ENCODE measurements around the gene CADM2.
A peak's percentile ranks its signal among the peaks of the same experiment; 100 is the strongest.
"Not testable (repeated sequence)": the region's sequence is repeated elsewhere in the genome, so short reads cannot be mapped to it uniquely, and the experiment has no call there.

CADM2 gene

DNA sequence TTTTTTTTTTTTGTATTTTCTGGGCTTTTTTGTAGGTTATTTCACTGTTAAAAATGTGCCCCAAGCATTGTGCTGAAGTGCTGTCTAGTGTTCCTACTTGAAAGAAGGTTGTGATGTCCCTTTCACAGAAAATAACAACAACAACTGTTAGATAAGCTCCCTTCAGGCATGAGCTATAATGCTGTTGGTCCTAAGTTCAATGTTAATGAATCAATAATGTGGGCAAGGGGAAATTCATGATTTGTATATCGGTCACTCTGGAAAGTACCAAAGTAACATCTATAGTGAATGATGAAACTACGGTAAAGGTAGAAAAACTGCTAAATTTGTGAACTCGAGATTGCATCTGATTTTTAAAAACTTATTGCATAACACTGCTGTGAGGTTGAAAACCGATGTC, 539.4 kb downstream of the CADM2 start:
- H3K9me3 Mint-ChIP-seq: peaks cover 1 to 3% of the 10 kb centered on the region in 2 donors

DNA sequence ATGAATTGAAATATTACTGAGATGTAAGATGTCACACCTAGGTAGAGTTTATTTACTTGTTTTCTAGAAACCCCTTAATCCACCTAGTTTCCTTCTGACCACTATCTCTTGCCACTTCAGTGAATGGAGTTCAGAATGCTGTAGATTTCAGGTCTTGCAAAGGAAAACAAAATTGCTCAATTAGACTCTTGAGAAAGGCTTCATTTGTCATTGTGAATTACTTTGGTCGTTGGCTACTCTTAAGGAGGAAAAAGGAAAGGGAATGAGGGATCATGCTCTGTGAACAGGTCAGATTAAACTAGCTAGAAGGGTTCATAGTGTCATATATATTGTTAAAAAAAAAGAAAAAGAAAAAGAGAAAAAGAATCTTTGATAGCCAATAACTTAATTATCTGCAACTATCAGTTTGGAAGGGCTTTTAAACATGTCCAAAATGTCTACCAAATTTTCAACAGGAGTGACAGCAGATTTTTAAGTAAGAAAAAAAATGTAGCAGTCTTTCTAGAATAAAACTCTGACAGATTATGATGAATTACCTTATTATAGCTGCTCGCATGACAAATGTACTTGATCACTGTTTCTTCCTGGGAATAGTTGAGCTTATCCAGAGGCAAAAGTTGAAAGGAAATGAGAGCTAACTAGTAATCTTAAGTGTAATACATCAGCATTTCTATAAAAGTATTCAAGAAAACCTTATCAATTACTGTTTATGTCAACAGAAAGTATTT, 543.5 kb downstream of the CADM2 start:
- H3K9me3 Mint-ChIP-seq: peaks cover 1 to 4% of the 10 kb centered on the region in 2 donors
- H3K27me3 Mint-ChIP-seq: no peaks in the 10 kb centered on the region
- no peak overlapping the region for H3K4me3 Mint-ChIP-seq
- H3K36me3 Mint-ChIP-seq: no peaks in the 10 kb centered on the region
- ATAC-seq (replicated peaks) (no peak), DNase-seq (no peak)
- H3K4me1 Mint-ChIP-seq: no peaks in the 10 kb centered on the region
- no peak overlapping the region for H3K27ac Mint-ChIP-seq

More for the DNA sequence above, 539.4 kb downstream of the CADM2 start:
- H3K4me1 Mint-ChIP-seq: no peaks in the 10 kb centered on the region
- H3K4me3 Mint-ChIP-seq: no peak overlapping the region
- H3K36me3 Mint-ChIP-seq: no peaks in the 10 kb centered on the region
- no peak for ATAC-seq (replicated peaks)
- no peak for DNase-seq
- no peaks in the 10 kb centered on the region for H3K27me3 Mint-ChIP-seq
- H3K27ac Mint-ChIP-seq: no peak overlapping the region

DNA sequence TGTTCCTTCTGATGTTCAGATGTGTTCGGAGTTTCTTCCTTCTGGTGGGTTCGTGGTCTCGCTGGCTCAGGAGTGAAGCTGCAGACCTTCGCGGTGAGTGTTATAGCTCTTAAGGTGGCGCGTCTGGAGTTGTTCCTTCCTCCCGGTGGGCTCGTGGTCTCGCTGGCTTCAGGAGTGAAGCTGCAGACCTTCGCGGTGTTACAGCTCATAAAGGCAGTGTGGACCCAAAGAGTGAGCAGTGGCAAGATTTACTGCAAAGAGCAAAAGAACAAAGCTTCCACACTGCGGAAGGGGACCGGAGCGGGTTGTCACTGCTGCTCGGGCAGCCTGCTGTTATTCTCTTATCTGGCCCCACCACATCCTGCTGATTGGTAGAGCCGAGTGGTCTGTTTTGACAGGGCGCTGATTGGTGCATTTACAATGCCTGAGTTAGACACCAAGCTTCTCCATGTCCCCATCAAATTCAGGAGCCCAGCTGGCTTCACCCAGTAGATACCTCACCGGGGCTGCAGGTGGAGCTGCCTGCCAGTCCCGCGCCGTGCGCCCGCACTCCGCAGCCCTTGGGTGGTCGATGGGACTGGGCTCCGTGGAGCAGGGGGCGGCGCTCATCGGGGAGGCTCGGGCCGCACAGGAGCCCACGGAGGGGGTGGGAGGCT, 545.5 kb downstream of the CADM2 start:
- H3K4me1 Mint-ChIP-seq; H3K9me3 Mint-ChIP-seq; DNase-seq; H3K27me3 Mint-ChIP-seq; H3K27ac Mint-ChIP-seq; ATAC-seq (replicated peaks); H3K36me3 Mint-ChIP-seq: not testable (repeated sequence)
- H3K4me3 Mint-ChIP-seq: peak overlapping the region in 1 of 2 donors; percentile 3

DNA sequence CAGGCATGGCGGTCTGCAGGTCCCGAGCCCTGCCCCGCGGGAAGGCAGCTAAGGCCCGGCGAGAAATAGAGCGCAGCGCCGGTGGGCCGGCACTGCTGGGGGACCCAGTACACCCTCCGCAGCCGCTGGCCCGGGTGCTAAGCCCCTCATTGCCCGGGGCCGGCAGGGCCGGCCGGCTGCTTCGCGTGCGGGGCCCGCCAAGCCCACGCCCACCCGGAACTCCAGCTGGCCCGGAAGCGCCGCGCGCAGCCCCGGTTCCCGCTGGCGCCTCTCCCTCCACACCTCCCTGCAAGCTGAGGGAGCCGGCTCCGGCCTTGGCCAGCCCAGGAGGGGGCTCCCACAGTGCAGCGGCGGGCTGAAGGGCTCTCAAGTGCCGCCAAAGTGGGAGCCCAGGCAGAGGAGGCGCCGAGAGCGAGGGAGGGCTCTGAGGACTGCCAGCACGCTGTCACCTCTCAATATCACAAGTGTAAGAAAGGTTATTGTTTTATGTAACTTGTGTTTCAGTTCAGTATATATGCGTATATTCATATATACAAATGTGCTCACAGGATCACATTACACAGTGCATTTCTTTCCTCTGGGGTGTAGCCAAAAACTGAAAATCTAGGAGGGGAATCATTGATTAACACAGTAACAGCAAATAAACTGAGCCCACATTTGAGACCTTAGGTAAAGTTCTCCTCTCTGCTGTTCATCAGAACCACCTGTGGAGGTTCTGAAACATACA, 546.2 kb downstream of the CADM2 start:
- not testable (repeated sequence) for H3K9me3 Mint-ChIP-seq; DNase-seq; H3K36me3 Mint-ChIP-seq; H3K4me3 Mint-ChIP-seq; ATAC-seq (replicated peaks); H3K4me1 Mint-ChIP-seq; H3K27me3 Mint-ChIP-seq; H3K27ac Mint-ChIP-seq

DNA sequence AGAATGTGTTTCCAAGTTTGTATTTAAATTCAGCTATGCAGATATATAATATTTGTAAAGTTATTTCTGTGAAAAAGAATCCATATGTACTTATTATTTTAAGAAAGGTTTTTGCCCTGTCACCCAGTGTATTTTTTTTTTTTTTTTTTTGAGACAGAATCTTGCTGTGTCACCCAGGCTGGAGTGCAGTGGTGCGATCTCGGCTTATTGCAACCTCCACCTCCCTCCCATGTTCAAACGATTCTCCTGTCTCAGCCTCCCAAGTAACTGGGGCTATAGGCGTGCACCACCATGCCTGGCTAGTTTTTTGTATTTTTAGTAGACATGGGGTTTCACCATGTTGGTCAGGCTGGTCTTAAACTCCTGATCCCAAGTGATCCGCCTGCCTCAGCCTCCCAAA, 548.3 kb downstream of the CADM2 start:
- not testable (repeated sequence) for DNase-seq; H3K36me3 Mint-ChIP-seq; ATAC-seq (replicated peaks); H3K27me3 Mint-ChIP-seq; H3K4me1 Mint-ChIP-seq; H3K4me3 Mint-ChIP-seq; H3K9me3 Mint-ChIP-seq; H3K27ac Mint-ChIP-seq

DNA sequence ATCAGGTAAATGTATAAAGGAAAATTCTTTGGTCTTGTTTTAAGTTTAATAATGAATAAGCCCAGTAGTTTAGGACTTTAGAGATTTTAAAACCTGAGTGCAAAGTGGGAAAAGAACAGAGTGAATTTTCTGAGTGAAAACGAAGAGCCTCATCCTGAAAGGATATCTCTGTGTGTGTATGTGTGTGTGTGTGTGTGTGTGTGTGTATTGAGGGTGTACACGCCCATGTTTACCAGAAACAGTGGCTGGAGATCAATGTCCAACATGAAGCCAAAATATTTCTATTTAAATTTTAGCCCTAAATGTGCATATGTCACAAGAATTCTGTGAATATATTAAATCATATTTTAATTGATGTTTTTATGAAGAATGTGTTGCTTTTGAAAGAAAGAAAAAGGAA, 549.9 kb downstream of the CADM2 start:
- H3K9me3 Mint-ChIP-seq: peaks cover 1 to 4% of the 10 kb centered on the region in 2 donors
- ATAC-seq (replicated peaks) (no peak), DNase-seq (no peak)
- no peak overlapping the region for H3K4me3 Mint-ChIP-seq
- no peaks in the 10 kb centered on the region for H3K36me3 Mint-ChIP-seq
- no peaks in the 10 kb centered on the region for H3K4me1 Mint-ChIP-seq
- H3K27me3 Mint-ChIP-seq: no peaks in the 10 kb centered on the region
- H3K27ac Mint-ChIP-seq: no peak overlapping the region

DNA sequence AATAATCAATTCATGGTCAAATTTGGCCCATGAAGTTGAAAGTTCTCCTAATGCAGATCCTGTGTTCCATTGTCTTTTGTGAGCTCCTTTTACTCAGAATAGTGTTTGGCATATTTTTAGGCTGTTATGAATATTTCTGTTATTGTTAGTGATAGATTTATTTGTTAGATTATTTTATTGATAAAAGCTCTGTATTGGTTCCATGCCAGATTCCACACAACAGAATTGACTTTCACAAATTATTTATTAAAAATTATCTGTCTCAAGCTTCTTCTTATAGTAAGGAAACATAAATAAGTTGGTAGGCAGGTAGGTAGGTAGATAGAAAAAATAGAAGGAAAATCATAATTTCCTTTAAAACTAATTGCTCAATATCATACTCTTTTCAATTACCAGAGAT, 557.4 kb downstream of the CADM2 start:
- ATAC-seq (replicated peaks): no peak
- H3K27me3 Mint-ChIP-seq: no peaks in the 10 kb centered on the region
- no peak overlapping the region for H3K4me3 Mint-ChIP-seq
- H3K9me3 Mint-ChIP-seq: no peaks in the 10 kb centered on the region
- H3K27ac Mint-ChIP-seq: no peak overlapping the region
- DNase-seq: no peak
- H3K36me3 Mint-ChIP-seq: no peaks in the 10 kb centered on the region
- no peaks in the 10 kb centered on the region for H3K4me1 Mint-ChIP-seq

DNA sequence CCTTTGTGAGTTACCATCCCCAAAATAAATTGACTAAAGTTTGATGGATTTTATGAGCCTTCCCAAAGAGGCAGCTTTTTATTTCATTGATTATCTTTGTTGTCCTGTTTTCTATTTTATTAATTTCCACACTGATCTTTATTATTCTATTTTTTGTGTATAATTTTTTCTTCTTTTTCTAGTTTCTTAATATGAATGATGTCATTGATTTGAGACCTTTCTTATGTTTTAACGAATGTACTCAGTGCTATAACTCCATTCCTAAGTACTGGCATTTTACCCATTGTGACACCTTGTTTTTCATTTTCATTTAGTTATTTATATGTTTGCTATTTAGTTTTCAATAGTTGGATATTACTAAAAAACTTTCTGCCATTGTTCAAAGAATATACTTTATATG, 565.3 kb downstream of the CADM2 start:
- H3K4me3 Mint-ChIP-seq: no peak overlapping the region
- ATAC-seq (replicated peaks) (no peak), DNase-seq (no peak)
- H3K9me3 Mint-ChIP-seq: no peaks in the 10 kb centered on the region
- no peaks in the 10 kb centered on the region for H3K27me3 Mint-ChIP-seq
- H3K4me1 Mint-ChIP-seq: no peaks in the 10 kb centered on the region
- H3K36me3 Mint-ChIP-seq: no peaks in the 10 kb centered on the region
- no peak overlapping the region for H3K27ac Mint-ChIP-seq

DNA sequence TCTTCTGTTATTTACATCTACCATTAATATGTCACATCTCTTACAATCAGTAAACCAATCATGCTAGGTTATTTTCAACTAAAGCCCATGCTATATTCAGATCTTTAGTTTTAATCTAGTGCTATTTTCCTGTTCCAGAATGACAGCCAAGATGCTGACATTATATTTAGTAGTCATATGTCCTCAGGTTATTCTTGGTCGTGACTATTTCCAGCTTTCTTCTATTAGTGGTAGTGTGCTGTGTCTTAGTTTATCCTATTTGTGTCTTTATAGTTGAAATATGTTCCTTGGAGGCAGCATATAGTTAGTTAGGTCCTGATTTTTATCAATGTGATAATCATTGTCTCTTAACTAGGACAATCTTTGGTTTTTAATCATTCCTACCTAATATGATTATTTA, 566.5 kb downstream of the CADM2 start:
- Mint-ChIP-seq H3K9me3 (no peaks in the 10 kb centered on the region), H3K4me1 (no peaks in the 10 kb centered on the region), H3K27me3 (no peaks in the 10 kb centered on the region), H3K27ac (no peak overlapping the region), H3K4me3 (no peak overlapping the region), H3K36me3 (no peaks in the 10 kb centered on the region)
- DNase-seq: no peak
- no peak for ATAC-seq (replicated peaks)

DNA sequence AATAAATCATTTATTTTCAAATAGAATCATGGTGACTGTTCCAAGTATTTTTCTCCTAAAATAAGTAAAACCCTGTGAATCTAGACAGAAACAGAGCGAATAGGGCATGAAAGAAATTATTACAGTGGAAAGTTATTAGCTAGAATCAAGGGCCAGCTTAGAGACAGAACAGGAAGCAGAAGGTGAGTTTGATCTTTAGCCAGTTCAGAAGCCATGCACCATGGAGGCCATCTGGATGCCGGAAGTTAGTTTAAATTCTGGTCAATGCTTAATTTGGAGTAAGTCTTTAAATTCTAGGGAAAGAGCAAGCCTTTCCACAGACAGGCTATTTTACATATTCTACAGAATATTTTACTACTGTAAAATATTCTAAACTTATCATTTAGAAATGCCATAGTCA, 574.8 kb downstream of the CADM2 start:
- H3K36me3 Mint-ChIP-seq: no peaks in the 10 kb centered on the region
- peaks cover 0 to 2% of the 10 kb centered on the region in 2 donors for H3K9me3 Mint-ChIP-seq
- DNase-seq (no peak), ATAC-seq (replicated peaks) (no peak)
- no peak overlapping the region for H3K4me3 Mint-ChIP-seq
- H3K4me1 Mint-ChIP-seq: no peaks in the 10 kb centered on the region
- H3K27me3 Mint-ChIP-seq: no peaks in the 10 kb centered on the region
- no peak overlapping the region for H3K27ac Mint-ChIP-seq

DNA sequence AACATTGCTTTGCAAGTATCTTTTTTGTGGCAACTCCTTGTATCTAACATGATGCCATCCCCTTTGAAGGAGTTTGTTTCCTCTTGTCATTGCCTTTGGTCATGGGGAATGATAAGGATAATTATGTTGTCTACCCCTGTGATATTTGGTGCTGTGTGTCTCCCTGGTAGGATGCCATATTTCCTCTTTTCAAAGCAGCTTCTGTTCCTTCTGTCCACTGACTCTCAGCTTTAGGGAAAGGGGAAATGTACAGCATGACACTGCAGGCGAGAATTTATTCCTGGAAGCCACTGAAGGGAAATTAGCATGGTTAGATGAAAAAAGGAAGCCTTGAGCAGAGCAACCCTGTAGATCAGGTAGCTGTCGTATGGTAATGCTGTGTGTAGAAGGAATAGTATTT, 576.7 kb downstream of the CADM2 start:
- Mint-ChIP-seq H3K4me1 (no peaks in the 10 kb centered on the region), H3K27ac (no peak overlapping the region), H3K9me3 (peaks cover 0 to 2% of the 10 kb centered on the region in 2 donors), H3K36me3 (no peaks in the 10 kb centered on the region), H3K27me3 (no peaks in the 10 kb centered on the region), H3K4me3 (no peak overlapping the region)
- DNase-seq: no peak
- no peak for ATAC-seq (replicated peaks)

DNA sequence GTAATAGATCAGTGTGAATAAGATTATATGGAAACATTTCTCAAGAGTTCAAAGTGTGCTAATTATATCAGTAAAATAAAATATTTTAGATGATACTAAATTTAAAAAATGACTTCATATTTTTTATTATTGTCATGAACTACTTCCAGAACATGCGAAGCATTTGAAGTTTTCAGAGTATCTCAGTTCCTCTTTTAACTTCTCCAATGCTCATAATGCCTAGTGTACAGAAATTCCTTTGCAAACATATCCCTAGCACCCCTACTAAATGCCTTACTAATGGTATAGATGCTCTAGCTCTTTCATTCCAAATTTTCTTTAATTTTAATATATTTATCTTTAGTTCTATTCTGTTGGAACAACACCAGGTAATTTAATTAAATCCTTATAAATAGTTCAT, 580.4 kb downstream of the CADM2 start:
- Mint-ChIP-seq H3K4me1 (no peaks in the 10 kb centered on the region), H3K9me3 (no peaks in the 10 kb centered on the region), H3K27ac (no peak overlapping the region), H3K27me3 (no peaks in the 10 kb centered on the region), H3K4me3 (no peak overlapping the region), H3K36me3 (no peaks in the 10 kb centered on the region)
- ATAC-seq (replicated peaks): no peak
- no peak for DNase-seq

DNA sequence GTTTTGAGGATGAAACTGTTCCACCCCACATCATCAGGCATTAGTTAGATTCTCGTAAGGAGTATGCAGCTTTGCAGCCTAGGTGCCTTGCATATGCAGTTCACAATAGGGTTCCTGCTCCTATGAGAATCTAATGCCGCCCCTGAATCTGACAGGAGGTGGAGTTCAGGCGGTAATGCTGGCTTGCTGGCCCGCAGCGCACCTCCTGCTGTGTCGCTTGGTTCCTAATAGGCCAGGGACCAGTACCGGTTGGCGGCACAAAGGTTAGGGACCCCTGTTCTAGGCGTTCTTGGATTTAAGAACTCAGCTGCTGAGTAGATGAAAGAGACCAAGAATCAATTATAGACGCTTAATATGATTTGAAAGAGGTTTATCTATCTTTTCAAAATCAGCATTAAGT, 595.4 kb downstream of the CADM2 start:
- Mint-ChIP-seq H3K4me3 (no peak overlapping the region), H3K36me3 (no peaks in the 10 kb centered on the region), H3K27me3 (no peaks in the 10 kb centered on the region), H3K9me3 (no peaks in the 10 kb centered on the region), H3K4me1 (no peaks in the 10 kb centered on the region), H3K27ac (no peak overlapping the region)
- ATAC-seq (replicated peaks) (no peak), DNase-seq (no peak)

DNA sequence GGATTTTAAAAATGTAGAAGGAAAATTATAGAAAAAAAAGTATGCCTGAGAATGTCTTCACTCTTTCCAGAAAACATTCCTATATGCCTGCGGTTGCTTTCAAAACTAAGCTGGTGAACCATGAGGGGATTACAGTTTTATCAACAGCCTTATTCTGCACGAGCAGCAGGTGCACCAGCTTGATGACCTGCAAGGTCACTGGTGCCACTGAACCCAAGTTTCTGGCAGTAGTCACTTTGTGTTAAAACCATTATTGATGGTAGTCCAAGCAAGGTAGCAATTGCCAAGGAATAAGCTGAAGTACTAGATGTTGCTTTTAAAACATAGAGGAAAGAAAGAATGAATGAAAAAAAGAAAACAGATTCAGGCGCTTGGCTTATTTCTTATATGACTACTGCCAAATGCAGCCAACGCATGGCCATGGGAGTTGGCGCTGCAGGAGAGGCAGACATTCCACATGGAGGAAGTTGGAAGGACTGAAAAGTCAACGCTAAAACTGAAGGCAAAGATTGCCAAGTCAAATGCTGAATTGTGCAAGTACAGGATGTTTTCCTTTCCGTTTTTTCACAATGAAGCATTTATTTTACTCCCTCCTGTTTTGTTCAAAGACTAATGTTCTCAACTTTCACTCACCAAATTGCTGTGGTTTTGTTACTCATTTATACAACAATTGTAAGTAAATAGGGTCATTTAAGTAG, 601.4 kb downstream of the CADM2 start:
- ATAC-seq (replicated peaks) (no peak), DNase-seq (no peak)
- Mint-ChIP-seq H3K4me1 (no peaks in the 10 kb centered on the region), H3K4me3 (no peak overlapping the region), H3K27ac (no peak overlapping the region), H3K9me3 (no peaks in the 10 kb centered on the region), H3K27me3 (no peaks in the 10 kb centered on the region), H3K36me3 (no peaks in the 10 kb centered on the region)
